HG02642 (cell line): ENCODE results near the gene ERF.

Experiments
- ATAC-seq: cut with Tn5 transposase; IDR thresholded peaks from one replicate; pipeline ENCODE4 v1.9.1; 2021; ENCODE audit warnings: mild to moderate bottlenecking; ENCODE audit not compliant: unreplicated experiment, poor library complexity

ERF gene

GRCh38 chr19:42244347-42245220 lies 10.3 kb downstream of the ERF start:
- ATAC-seq = peak; percentile 37

- ATAC-seq = peak; percentile 66
These were observed 12.2 kb downstream of the ERF start, which contains the start of gene GSK3A for GRCh38 chr19:42242512-42243409. Gene GSK3A, minus strand, starts transcription at chr19:42242602. Its CDS starts 137 bp downstream, at chr19:42242465.

- ATAC-seq = no peak
These were observed 12.8 kb downstream of the ERF start for GRCh38 chr19:42242069-42242511.

- no peak for ATAC-seq
These were observed 13.6 kb downstream of the ERF start for GRCh38 chr19:42241279-42241678.

GRCh38 chr19:42239544-42240220 lies 15.2 kb downstream of the ERF start:
- ATAC-seq = no peak

- no peak for ATAC-seq
These were observed 19.7 kb downstream of the ERF start for GRCh38 chr19:42235181-42235580.

GRCh38 chr19:42234364-42234763 lies 20.6 kb downstream of the ERF start:
- ATAC-seq = no peak

- ATAC-seq = no peak
These were observed 21.1 kb downstream of the ERF start for GRCh38 chr19:42233678-42234292.

GRCh38 chr19:42233106-42233505 lies 21.8 kb downstream of the ERF start:
- no peak for ATAC-seq

- ATAC-seq = no peak
These were observed 22.5 kb downstream of the ERF start for GRCh38 chr19:42232435-42232834.

GRCh38 chr19:42230571-42230970 lies 24.4 kb downstream of the ERF start:
- no peak for ATAC-seq

GRCh38 chr19:42229855-42230351 lies 25.0 kb downstream of the ERF start:
- ATAC-seq = no peak

GRCh38 chr19:42229301-42229854 lies 25.6 kb downstream of the ERF start:
- no peak for ATAC-seq

- ATAC-seq = no peak
These were observed 26.3 kb downstream of the ERF start for GRCh38 chr19:42228641-42229040.

- no peak for ATAC-seq
These were observed 28.0 kb downstream of the ERF start for GRCh38 chr19:42226886-42227285.

GRCh38 chr19:42225718-42226292 lies 29.1 kb downstream of the ERF start:
- ATAC-seq = no peak

- no peak for ATAC-seq
These were observed 29.8 kb downstream of the ERF start for GRCh38 chr19:42224940-42225717.

- ATAC-seq = no peak
These were observed 34.2 kb downstream of the ERF start for GRCh38 chr19:42220751-42221097.
